Kidney (tissue), 14 donors: ENCODE measurements around the gene RSRC2. TPM values are rescaled to one million over a fixed set of nuclear protein-coding genes. Genes with fewer than 3 reads are reported as not detected.

Source experiments
- DNase-seq, 5 donors: peaks; one replicate each; pipeline ENCODE4 v3.0.0-alpha.2; 2013 to 2020
- FAIRE-seq: peaks from 2 replicates; lab custom pipeline; 2012; peaks lifted over from hg19 to GRCh38; lab: Jason Lieb, UNC
- H3K27ac ChIP-seq, 2 donors: one replicate each; pipeline ENCODE4 v1.7.0; 2013; ENCODE audit warnings: low read depth in 2 of 2, low read length in 2 of 2, inconsistent platforms in 1 of 2
- H3K27me3 ChIP-seq: one replicate; pipeline ENCODE4 v1.7.1; 2013; ENCODE audit warnings: low read length, inconsistent platforms; ENCODE audit not compliant: control insufficient read depth, insufficient read depth
- H3K36me3 ChIP-seq, 3 donors: one replicate each; pipeline versions ENCODE4 v1.7.0 to v1.7.1; 2013; ENCODE audit warnings: low read length in 3 of 3, control low read depth in 1 of 3, inconsistent platforms in 1 of 3; ENCODE audit not compliant: insufficient read depth in 3 of 3, control insufficient read depth in 2 of 3
- H3K4me1 ChIP-seq, 3 donors: one replicate each; pipeline versions ENCODE4 v1.7.0 to v1.7.1; 2013; ENCODE audit warnings: low read length in 3 of 3, inconsistent platforms in 1 of 3, low read depth in 1 of 3; ENCODE audit not compliant: control insufficient read depth in 2 of 3, insufficient read depth in 2 of 3
- H3K4me3 ChIP-seq, 3 donors: one replicate each; pipeline versions ENCODE4 v1.7.0 to v1.8.1; 2013; ENCODE audit warnings: low read length in 3 of 3, control low read depth in 1 of 3, inconsistent platforms in 1 of 3
- H3K9ac ChIP-seq, 3 donors: one replicate each; pipeline versions ENCODE4 v1.7.0 to v1.7.1; 2013; ENCODE audit warnings: low read length in 3 of 3, control low read depth in 1 of 3, inconsistent platforms in 1 of 3
- H3K9me3 ChIP-seq, 3 donors: one replicate each; pipeline versions ENCODE4 v1.7.0 to v1.7.1; 2013; ENCODE audit warnings: low read length in 3 of 3, control low read depth in 1 of 3, inconsistent platforms in 1 of 3; ENCODE audit not compliant: control insufficient read depth in 2 of 3, insufficient read depth in 1 of 3
- CTCF ChIP-seq: IDR thresholded peaks from 3 replicates; pipeline ENCODE4 v1.5.1; 2012; ENCODE audit warnings: mild to moderate bottlenecking, moderate library complexity, borderline replicate concordance; ENCODE audit not compliant: insufficient read depth; ENCODE audit errors: extremely low read depth
- intact Hi-C: fragments of 100-400 bp; cut with DNase I; formaldehyde crosslinking; loops from one replicate; pipeline ENCODE4 v1.11.1; 2022
- polyA plus RNA-seq: library from polyadenylated mRNA; stranded (reverse); fragments of 350-450 nt; fragmentation: Illumina TruSeq; extraction: RNeasy Lipid Tissue Mini Kit (QIAGEN cat#74804); gene quantifications from one replicate; pipeline ENCODE4 v1.2.3, GENCODE V29; 2014; ENCODE audit warnings: low read depth, low replicate concordance; ENCODE audit not compliant: insufficient read depth
- total RNA-seq: library from RNA; stranded (reverse); fragmentation: NEBNext Ultra II Directional; extraction: Animal tissue kit (Norgen Biotek cat#: 25700); gene quantifications from one replicate; pipeline ENCODE4 v1.2.1, GENCODE V29; 2021
- donor health status: control.
- donor health status: control.
- donor health status: control.
- donor health status: control.
- donor health status: control.
- donor health status: DM: yes; HTN: yes; CAD: no.
- donor health status: Normal renal cell carcinoma (clear cell type).

The RSRC2 gene
- total and polyA plus RNA-seq, 2 donors from 2014 or later = 39.4 to 73.9 TPM

- Histone ChIP-seq H3K27me3 (no peaks in the 10 kb centered on the region), H3K4me3 (no peak overlapping the region), H3K9ac (no peak overlapping the region), H3K36me3 (peaks cover 33 to 65% (median 45%) of the 10 kb centered on the region in 3 donors), H3K9me3 (no peaks in the 10 kb centered on the region), H3K27ac (no peak overlapping the region), H3K4me1 (peaks cover 0 to 17% (median 8%) of the 10 kb centered on the region in 3 donors)
- FAIRE-seq (no peak), DNase-seq (no peak)
- TF ChIP-seq CTCF = no peak
- intact Hi-C loops = no loop called here
These were observed 7.3 kb downstream of the RSRC2 start for GRCh38 chr12:122519418-122519817.

- no peaks in the 10 kb centered on the region for H3K9me3 ChIP-seq
- no peak overlapping the region for H3K9ac ChIP-seq
- intact Hi-C loops = no loop called here
- no peak overlapping the region for H3K4me3 ChIP-seq
- TF ChIP-seq CTCF = no peak
- H3K4me1 ChIP-seq = peaks cover 0 to 13% (median 6%) of the 10 kb centered on the region in 3 donors
- peaks cover 33 to 67% (median 45%) of the 10 kb centered on the region in 3 donors for H3K36me3 ChIP-seq
- FAIRE-seq = no peak
- no peak overlapping the region for H3K27ac ChIP-seq
- H3K27me3 ChIP-seq = no peaks in the 10 kb centered on the region
- DNase-seq = no peak
These were observed 7.8 kb downstream of the RSRC2 start for GRCh38 chr12:122518908-122519307.

- no peaks in the 10 kb centered on the region for H3K27me3 ChIP-seq
- TF ChIP-seq CTCF = no peak
- H3K9ac ChIP-seq = no peak overlapping the region
- no peaks in the 10 kb centered on the region for H3K9me3 ChIP-seq
- H3K36me3 ChIP-seq = peaks cover 36 to 74% (median 49%) of the 10 kb centered on the region in 3 donors
- FAIRE-seq = no peak
- DNase-seq = no peak
- H3K4me1 ChIP-seq = peaks cover 0 to 4% (median under 1%) of the 10 kb centered on the region in 3 donors
- intact Hi-C loops = no loop called here
- H3K27ac ChIP-seq = no peak overlapping the region
- no peak overlapping the region for H3K4me3 ChIP-seq
These were observed 8.9 kb downstream of the RSRC2 start for GRCh38 chr12:122517877-122518276.
